Adrenal gland (tissue), 12 donors: ENCODE data around the gene ZNF438. TPM values are rescaled to one million over a fixed set of nuclear protein-coding genes. Genes with fewer than 3 reads are reported as not detected.

Experiments used
- DNase-seq, 7 donors: peaks; one replicate each; pipeline ENCODE4 v3.0.0-alpha.2; 2019 to 2020
- H3K27ac ChIP-seq, 5 donors: fragments of 200-600 bp; sonication (generic) in 4 of 5; 1 replicate in 3 of 5; 2 replicates in 2 of 5; pipeline versions ENCODE4 v1.5.1 to v1.8.0; 2016 to 2020; ENCODE audit warnings: mild to moderate bottlenecking in 1 of 5
- H3K27me3 ChIP-seq: fragments of 200-600 bp; 2 replicates; pipeline ENCODE4 v1.8.0; 2021
- H3K36me3 ChIP-seq, 2 donors: fragments of 200-600 bp; replicated peaks in 1 of 2; 1 replicate in 1 of 2; 2 replicates in 1 of 2; pipeline versions ENCODE4 v1.5.1 to v1.8.0; 2018 to 2022
- H3K4me1 ChIP-seq, 2 donors: fragments of 200-600 bp; replicated peaks in 1 of 2; 1 replicate in 1 of 2; 2 replicates in 1 of 2; pipeline versions ENCODE4 v1.5.1 to v1.8.0; 2018 to 2021
- H3K4me3 ChIP-seq, 4 donors: fragments of 200-600 bp; sonication (generic) in 3 of 4; one replicate each; pipeline ENCODE4 v1.5.1; 2016 to 2018
- H3K9me3 ChIP-seq, 3 donors: fragments of 200-600 bp; sonication (generic) in 1 of 3; replicated peaks in 1 of 3; 1 replicate in 2 of 3; 2 replicates in 1 of 3; pipeline versions ENCODE4 v1.5.1 to v1.8.0; 2016 to 2021
- POLR2A ChIP-seq, 2 donors: fragments of 450-650 bp; IDR thresholded peaks; one replicate each; pipeline ENCODE4 v1.6.1; 2017; ENCODE audit warnings: antibody characterized with exemption in 2 of 2, mild to moderate bottlenecking in 2 of 2, moderate library complexity in 1 of 2
- WGBS, 4 donors: extraction: QIAGEN DNeasy Blood & Tissue Kit in 2 of 4; methylation state at CpG; one replicate each; pipeline versions ENCODE4 v1.1.5 to v1.1.7; 2013 to 2017; 5-methylcytosine and 5-hydroxymethylcytosine counted together
- intact Hi-C, 2 donors: fragments of 100-400 bp; cut with DNase I; formaldehyde crosslinking; loops; one replicate each; pipeline versions ENCODE4 v1.14.1 to v1.15.0; 2022 to 2023
- polyA plus RNA-seq, 3 donors: library from polyadenylated mRNA; stranded (reverse); fragments of 200-250 nt in 2 of 3; fragments of 350-450 nt in 1 of 3; fragmentation: Illumina TruSeq in 1 of 3; extraction: RNeasy Lipid Tissue Mini Kit (QIAGEN cat#74804) in 1 of 3; gene quantifications; one replicate each; pipeline ENCODE4 v1.2.3, GENCODE V29; 2013 to 2014
- total RNA-seq, 9 donors: library from RNA; depleted of rRNA in 4 of 9; stranded (reverse); fragments of >200 nt in 4 of 9; fragments of 120-200 nt in 1 of 9; fragmentation: NEBNext Ultra II Directional in 1 of 9; extraction: Animal tissue kit (Norgen Biotek cat#: 25700) in 1 of 9; gene quantifications; one replicate each; pipeline versions ENCODE4 v1.1.0 to v1.2.4, GENCODE V29; 2013 to 2023
- TF ChIP-seq, protein P1 (sequence below), 6 experiments: fragments of 450-650 bp in 4 of 6; fragments of 200-600 bp in 2 of 6; sonication (generic) in 1 of 6; IDR thresholded peaks; 1 replicate in 5 of 6; 2 replicates in 1 of 6; pipeline versions ENCODE4 v1.5.1 to v1.8.0; 2016 to 2021; ENCODE audit warnings: antibody characterized with exemption in 6 of 6, mild to moderate bottlenecking in 2 of 6, moderate library complexity in 1 of 6
- donor health status: healthy with polysubstance abuse.
- donor health status: Bipolar disorder and iron deficiency.
- donor health status: DM: yes; HTN: yes; CAD: no.
- donor health status: DM: no; HTN: no; CAD: no.
- donor health status: DM: no; HTN: no; CAD: no.
- donor health status: DM: yes; HTN: yes; CAD: no.

The ZNF438 gene
- total and polyA plus RNA-seq, 12 donors: 3.4 to 15.5 (median 5.7) TPM

DNA sequence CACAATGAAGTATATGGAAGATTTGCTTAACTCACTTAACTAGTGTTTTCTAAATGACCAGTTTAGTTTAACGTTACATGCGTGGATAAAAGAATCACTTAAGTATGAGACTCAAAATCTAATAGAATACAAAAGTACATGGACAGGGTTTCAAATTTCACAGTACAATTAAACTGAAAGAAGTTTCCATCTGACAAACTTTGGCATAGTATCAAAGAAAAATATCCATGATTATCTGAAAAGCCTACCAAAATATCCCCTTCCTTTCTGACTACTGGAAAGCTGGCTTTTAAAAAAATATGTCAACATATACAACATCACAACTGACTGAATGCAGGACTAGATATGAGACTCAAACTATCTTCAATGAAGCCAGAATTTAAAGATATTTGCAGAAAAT is 164.8 kb downstream of the ZNF438 start:
- no peak overlapping the region for H3K4me3 ChIP-seq
- DNase-seq: no peak
- no peaks in the 10 kb centered on the region for H3K27me3 ChIP-seq
- 95 to 98% (median 96%) methylated on average over 2 of the region's 2 CpGs for WGBS, 4 donors
- H3K4me1 ChIP-seq: peaks cover 6 to 11% of the 10 kb centered on the region in 2 donors
- H3K27ac ChIP-seq: no peak overlapping the region
- no peak for TF ChIP-seq POLR2A (IDR thresholded peaks at IDR 0.05)
- TF ChIP-seq, protein P1, sequence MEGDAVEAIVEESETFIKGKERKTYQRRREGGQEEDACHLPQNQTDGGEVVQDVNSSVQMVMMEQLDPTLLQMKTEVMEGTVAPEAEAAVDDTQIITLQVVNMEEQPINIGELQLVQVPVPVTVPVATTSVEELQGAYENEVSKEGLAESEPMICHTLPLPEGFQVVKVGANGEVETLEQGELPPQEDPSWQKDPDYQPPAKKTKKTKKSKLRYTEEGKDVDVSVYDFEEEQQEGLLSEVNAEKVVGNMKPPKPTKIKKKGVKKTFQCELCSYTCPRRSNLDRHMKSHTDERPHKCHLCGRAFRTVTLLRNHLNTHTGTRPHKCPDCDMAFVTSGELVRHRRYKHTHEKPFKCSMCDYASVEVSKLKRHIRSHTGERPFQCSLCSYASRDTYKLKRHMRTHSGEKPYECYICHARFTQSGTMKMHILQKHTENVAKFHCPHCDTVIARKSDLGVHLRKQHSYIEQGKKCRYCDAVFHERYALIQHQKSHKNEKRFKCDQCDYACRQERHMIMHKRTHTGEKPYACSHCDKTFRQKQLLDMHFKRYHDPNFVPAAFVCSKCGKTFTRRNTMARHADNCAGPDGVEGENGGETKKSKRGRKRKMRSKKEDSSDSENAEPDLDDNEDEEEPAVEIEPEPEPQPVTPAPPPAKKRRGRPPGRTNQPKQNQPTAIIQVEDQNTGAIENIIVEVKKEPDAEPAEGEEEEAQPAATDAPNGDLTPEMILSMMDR (IDR thresholded peaks at IDR 0.05): no peak
- intact Hi-C loops: no loop called here
- H3K9me3 ChIP-seq: no peaks in the 10 kb centered on the region
- H3K36me3 ChIP-seq: no peaks in the 10 kb centered on the region

DNA sequence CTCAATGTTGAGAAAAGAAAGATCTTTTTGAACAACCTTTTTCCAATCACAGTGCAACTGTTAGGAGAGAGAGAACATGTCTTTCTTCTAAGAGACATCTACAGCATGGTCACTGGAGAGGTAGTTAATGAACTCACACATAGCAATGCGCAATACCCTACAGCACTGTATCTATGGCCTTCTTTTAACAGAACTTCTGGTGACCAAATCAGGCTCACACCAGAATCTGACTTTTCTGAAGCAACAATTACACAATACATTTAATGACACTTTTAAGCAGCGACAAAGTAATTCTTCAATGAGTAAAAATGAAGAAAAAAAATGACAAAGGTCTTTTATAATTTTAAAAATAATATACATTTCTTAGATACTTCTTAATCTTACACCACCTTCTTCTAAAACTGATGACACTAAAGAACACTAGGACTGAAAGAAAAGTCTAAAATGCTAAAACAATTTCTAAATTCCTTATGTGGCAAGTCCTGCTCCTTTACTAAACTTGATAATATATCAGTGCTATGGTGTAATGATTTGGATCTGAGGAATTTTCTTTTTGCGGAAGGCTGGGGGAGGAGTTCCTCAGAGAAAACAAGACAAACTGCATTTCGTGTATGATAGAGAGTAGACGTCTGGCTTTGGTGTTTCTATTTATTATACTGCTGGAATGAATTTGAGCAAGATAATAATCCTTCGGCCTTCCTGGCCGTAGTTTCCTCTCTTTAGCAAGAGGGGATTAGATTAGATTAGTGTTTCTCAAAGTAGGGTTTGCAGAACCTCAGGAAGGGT is 166.3 kb downstream of the ZNF438 start:
- TF ChIP-seq POLR2A (IDR thresholded peaks at IDR 0.05): no peak
- TF ChIP-seq, protein P1 (IDR thresholded peaks at IDR 0.05): no peak
- Histone ChIP-seq H3K4me1 (peaks cover 9 to 17% of the 10 kb centered on the region in 2 donors), H3K9me3 (no peaks in the 10 kb centered on the region), H3K36me3 (no peaks in the 10 kb centered on the region), H3K27me3 (no peaks in the 10 kb centered on the region), H3K4me3 (no peak overlapping the region), H3K27ac (peak overlapping the region in 1 of 5 donors; percentile 33)
- intact Hi-C loops: no loop called here
- DNase-seq: no peak
- 71 to 85% (median 75%) methylated on average over 7 of the region's 7 CpGs for WGBS, 4 donors

DNA sequence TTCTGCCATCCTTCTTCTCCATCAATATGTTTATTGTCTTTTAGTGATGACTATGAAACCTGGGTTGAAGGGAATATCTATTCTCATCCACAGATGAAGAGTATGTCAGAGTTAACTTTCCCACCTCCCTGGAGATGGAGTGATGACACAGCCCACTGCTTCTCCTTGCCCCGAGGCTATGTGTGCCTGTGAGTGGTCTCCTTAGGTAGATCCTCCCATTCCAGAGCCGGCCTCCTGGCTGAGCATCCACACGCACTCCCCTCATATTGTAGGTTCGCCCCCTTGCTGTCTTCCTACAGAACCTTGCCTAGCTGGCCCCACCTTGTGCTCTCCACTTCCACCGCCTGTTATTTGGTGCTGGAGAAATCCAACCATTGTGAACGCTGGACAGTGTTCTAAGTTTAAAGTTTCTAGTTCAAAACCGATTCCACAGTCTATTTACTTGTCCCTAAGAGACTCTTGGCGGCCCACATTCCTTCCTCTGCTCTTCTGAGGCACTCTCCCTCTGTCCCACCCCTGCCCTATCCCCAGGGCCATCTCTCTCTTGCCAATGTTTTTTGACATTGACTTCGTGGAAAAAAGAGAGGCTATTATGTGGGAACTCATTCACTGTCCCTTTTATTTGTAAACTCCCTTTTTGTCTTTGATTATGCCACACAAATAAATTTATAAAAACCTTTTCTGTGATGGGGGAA is 168.0 kb downstream of the ZNF438 start:
- WGBS, 4 donors: 83 to 89% (median 87%) methylated on average over 9 of the region's 9 CpGs
- H3K4me1 ChIP-seq: peaks cover 9 to 17% of the 10 kb centered on the region in 2 donors
- DNase-seq: no peak
- H3K36me3 ChIP-seq: no peaks in the 10 kb centered on the region
- no peak for TF ChIP-seq POLR2A (IDR thresholded peaks at IDR 0.05)
- TF ChIP-seq, protein P1 (IDR thresholded peaks at IDR 0.05): no peak
- no peak overlapping the region for H3K4me3 ChIP-seq
- no peaks in the 10 kb centered on the region for H3K9me3 ChIP-seq
- H3K27ac ChIP-seq: peak overlapping the region in 1 of 5 donors; percentile 46
- intact Hi-C loops: no loop called here
- H3K27me3 ChIP-seq: no peaks in the 10 kb centered on the region

DNA sequence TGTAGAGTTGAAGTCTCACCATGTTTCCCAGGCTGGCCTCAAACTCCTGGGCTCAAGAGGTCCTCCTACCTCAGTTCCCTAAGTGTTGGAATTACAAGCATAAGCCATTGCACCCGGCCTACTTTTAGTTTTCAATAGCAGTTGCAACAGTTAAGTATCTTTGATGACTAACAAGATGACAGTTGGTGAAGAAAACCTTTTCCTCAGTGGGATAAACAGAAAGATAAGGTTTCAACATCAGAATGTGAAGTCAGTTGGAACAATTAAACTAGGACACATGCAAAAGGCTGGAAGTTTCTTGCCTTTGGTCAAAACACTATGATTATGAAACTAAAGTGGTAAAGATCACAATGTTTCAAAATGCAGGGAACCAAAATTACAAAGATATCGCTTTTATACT is 169.2 kb downstream of the ZNF438 start:
- WGBS, 4 donors: 57 to 71% (median 64%) methylated on average over 2 of the region's 2 CpGs
- Histone ChIP-seq H3K4me3 (no peak overlapping the region), H3K9me3 (no peaks in the 10 kb centered on the region), H3K36me3 (no peaks in the 10 kb centered on the region), H3K4me1 (peaks cover 9 to 25% of the 10 kb centered on the region in 2 donors), H3K27me3 (no peaks in the 10 kb centered on the region), H3K27ac (peak overlapping the region in 2 of 5 donors; percentile 46 to 59)
- DNase-seq: no peak
- TF ChIP-seq, protein P1 (IDR thresholded peaks at IDR 0.05): no peak
- TF ChIP-seq POLR2A (IDR thresholded peaks at IDR 0.05): no peak
- intact Hi-C loops: no loop called here
